NCI-H2081 treated with DMSO at 0.1 percent for 48 hours (cell line): ENCODE results near the gene NOL4L.
"Not testable (repeated sequence)": the region's sequence is repeated elsewhere in the genome, so short reads cannot be mapped to it uniquely, and the experiment has no call there.

Experiments
- DNase-seq: peaks from one replicate; lab custom pipeline; 2025; lab: John Stamatoyannopoulos, UW

Gene NOL4L

GRCh38 chr20:32421290-32421689, 163.8 kb downstream of the NOL4L start:
- no peak for DNase-seq

DNA sequence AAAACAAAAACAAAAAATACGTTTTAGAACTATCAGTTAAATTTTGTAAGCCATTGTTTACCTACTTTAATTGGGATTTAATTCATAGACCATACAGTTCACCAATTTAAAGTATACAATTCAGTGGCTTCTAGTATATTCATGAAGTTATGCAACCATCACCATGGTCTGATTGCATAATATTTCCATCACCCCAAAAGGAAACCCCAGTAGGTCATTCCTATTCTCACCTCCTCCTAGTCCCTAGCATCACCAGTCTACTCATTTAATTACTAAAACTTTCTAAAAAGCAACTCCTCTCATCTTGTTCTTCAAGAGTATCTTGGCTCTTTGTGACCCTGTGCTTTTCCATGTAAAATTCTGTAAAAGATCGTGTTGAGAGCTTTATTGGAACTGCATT, 166.8 kb downstream of the NOL4L start:
- no peak for DNase-seq

- no peak for DNase-seq
Measured at GRCh38 chr20:32416206-32416605, 168.9 kb downstream of the NOL4L start.

DNA sequence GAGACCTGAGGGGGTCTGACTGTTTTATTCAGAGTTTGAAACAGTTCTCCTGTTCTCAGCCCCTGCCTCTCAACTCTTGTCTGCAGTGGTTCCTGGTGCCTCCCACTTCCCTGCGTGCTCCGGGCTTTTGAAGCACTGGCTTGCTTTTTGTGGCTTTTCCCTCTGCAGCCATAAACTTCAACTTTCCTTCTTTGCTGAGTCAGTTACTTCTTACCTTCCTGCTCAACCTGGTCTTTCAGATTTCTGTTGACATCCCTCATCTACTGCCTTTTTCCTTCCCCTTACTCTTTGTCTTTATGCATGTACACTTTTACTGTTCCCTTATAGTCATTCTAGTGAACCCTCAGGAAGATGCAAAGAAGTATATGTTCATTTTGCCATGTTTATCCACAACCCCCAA, 169.6 kb downstream of the NOL4L start:
- DNase-seq, result no peak

DNA sequence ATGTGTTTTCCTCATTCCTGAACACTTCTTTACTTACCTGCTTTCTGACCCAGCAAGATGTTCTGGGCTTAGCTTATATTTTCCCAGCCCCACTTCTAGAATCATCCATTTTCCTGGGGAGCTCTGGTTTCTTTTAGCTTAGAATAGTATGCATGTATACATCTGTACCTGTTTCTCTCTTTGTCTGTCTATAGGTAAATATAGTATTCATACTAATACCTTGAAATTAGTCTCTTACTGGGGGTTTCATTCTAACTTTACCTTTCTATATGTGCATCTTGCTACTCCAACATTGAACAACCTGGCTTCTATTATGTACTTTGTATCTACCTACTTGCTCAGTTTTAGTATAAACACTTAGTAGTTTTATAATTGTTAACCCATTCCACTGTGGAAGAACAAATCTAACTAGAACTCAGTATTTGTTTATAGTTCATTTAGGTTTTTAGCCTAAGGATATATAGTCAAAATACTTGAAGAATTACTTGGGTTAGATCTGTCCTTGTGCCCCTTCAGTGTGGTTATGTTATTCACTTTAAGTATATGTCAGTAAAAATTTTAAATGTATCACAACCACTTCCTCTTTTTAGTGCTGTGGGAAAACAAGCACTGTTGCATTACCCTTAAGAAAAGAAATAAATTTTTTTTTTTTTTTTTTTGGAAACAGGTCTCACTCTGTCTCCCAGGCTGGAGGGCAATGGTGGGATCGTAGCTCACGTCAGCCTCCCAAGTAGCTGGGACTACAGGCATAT, 173.0 kb downstream of the NOL4L start:
- no peak for DNase-seq

DNA sequence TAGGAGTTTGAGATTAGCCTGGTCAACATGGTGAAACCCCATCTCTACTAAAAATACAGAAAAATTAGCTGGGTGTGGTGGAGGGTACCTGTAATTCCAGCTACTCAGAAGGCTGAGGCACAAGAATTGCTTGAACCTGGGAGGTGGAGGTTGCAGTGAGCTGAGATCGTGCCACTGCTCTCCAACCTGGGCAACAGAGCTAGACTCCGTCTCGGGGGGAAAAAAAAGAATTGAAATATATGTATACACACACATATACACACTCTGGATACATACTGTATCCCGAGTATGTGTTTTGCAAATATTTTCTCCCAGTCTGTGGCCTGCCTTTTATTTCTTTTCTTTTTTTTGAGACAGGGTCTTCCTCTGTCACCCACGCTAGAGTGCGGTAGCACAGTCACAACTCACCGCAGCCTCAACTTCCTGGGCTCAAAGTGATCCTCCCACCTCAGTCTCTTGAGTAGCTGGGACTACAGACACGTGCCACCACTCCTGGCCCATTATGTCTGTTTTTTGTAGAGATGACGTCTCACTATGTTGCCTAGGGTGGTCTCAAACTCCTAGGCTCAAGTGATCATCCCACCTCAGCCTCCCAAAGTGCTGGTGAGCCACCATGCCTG, 177.9 kb downstream of the NOL4L start:
- DNase-seq, result not testable (repeated sequence)

DNA sequence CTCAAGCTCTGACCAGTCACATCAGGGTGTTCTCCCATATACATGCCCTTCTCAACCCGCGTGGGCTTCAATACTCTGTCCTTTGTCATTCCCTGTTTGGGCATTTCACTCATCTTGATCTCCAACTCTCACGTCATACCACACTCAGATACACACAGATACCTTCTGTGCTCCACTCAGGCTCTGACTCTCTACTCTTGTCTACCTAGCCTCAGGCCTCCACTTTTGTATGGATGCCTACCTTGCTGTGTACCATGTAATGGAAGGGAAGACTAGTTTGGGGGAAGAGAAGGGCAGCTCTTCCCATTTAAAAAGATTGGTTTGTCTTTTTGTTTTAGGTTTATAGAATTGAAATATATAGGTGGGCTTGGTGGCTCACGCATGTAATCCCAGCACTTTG, 178.4 kb downstream of the NOL4L start:
- DNase-seq, result no peak

GRCh38 chr20:32404017-32404416, 181.1 kb downstream of the NOL4L start:
- no peak for DNase-seq

GRCh38 chr20:32400476-32400875, 184.7 kb downstream of the NOL4L start:
- DNase-seq, result no peak

DNA sequence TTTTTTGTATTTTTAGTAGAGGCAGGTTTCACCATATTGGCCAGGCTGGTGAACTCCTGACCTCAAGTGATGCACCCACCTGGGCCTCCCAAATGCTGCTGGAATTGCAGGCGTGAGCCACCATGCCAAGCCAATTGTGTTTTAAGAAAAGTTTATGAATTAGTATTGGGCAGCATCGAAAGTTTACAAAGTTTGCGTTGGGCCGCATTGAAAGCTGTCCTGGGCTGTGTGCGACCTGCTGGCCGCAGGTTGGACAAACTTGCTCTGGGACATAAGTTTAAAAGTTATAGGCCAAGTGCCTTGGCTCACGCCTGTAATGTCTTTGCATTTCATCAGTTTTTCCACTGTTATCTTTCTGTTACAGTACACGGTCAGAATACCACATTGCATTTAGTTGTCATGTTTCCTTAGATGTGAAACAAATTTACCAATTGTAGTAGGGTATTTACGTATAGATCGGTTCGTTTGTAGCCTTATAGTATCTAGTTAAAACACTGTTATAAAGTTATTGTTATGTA, 187.5 kb downstream of the NOL4L start:
- DNase-seq, result no peak

- DNase-seq, result no peak
Measured at GRCh38 chr20:32396646-32397160, 188.4 kb downstream of the NOL4L start.

DNA sequence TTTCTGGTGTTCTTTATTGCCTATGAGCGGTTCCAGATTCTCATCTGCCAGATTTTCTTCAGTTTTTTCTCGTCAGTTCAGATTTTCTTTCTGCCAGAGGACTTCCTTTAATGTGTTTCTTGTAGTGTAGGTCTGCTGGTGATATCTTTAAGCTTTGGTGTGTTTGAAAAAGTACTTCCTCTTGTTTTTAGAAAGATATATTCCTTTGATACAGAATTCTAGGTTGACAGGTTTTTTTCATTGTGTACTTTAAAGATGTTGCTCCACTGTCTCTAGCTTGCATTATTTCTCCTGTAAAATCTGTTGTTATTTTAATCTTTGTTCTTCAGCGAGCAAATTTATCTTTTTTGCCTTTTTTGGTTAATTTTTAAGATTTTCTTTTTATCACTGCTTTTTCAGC, 190.1 kb downstream of the NOL4L start:
- DNase-seq, result no peak
